Lung (tissue), 12 donors: Measurements from ENCODE around the gene COX17. TPM values are rescaled to one million over a fixed set of nuclear protein-coding genes. Genes with fewer than 3 reads are reported as not detected.
A peak's percentile ranks its signal among the peaks of the same experiment; 100 is the strongest.

Experiments used
- ATAC-seq: fragments of 200-7000 bp; cut with Tn5 transposase; one replicate; pipeline ENCODE4 v1.9.1; 2020; ENCODE audit warnings: moderate number of reproducible peaks; ENCODE audit not compliant: insufficient read depth, low FRiP score
- DNase-seq, 3 donors: peaks; one replicate each; pipeline ENCODE4 v3.0.0-alpha.2; 2013 to 2017
- H3K27ac ChIP-seq, 2 donors: one replicate each; pipeline ENCODE4 v1.5.1; 2013; ENCODE audit warnings: mild to moderate bottlenecking in 2 of 2, moderate library complexity in 2 of 2, control low read depth in 1 of 2, inconsistent platforms in 1 of 2, low read depth in 1 of 2, low read length in 1 of 2
- H3K27me3 ChIP-seq, 3 donors: one replicate each; pipeline ENCODE4 v1.5.1; 2013; ENCODE audit warnings: low read length in 2 of 3; ENCODE audit not compliant: control insufficient read depth in 3 of 3, insufficient read depth in 3 of 3
- H3K36me3 ChIP-seq, 4 donors: one replicate each; pipeline ENCODE4 v1.5.1; 2013; ENCODE audit warnings: low read length in 4 of 4, mild to moderate bottlenecking in 1 of 4, moderate library complexity in 1 of 4; ENCODE audit not compliant: control insufficient read depth in 4 of 4, insufficient read depth in 4 of 4
- H3K4me1 ChIP-seq, 5 donors: one replicate each; pipeline ENCODE4 v1.5.1; 2013; ENCODE audit warnings: low read length in 5 of 5, mild to moderate bottlenecking in 2 of 5, moderate library complexity in 1 of 5; ENCODE audit not compliant: control insufficient read depth in 5 of 5, insufficient read depth in 5 of 5
- H3K4me3 ChIP-seq: one replicate; pipeline ENCODE4 v1.5.1; 2013; ENCODE audit warnings: mild to moderate bottlenecking, control low read depth, moderate library complexity
- H3K9ac ChIP-seq, 2 donors: one replicate each; pipeline ENCODE4 v1.5.1; 2013; ENCODE audit warnings: low read length in 2 of 2, control low read depth in 1 of 2; ENCODE audit not compliant: insufficient read depth in 1 of 2
- H3K9me3 ChIP-seq, 4 donors: one replicate each; pipeline ENCODE4 v1.5.1; 2013; ENCODE audit warnings: low read length in 3 of 4, mild to moderate bottlenecking in 1 of 4, moderate library complexity in 1 of 4; ENCODE audit not compliant: control insufficient read depth in 4 of 4, insufficient read depth in 3 of 4
- WGBS, 2 donors: extraction: QIAGEN DNeasy Blood & Tissue Kit; methylation state at CpG; one replicate each; pipeline ENCODE4 v1.1.7; 2013; 5-methylcytosine and 5-hydroxymethylcytosine counted together
- polyA plus RNA-seq, 2 donors: library from polyadenylated mRNA; stranded (reverse); fragments of 200-250 nt; gene quantifications; one replicate each; pipeline ENCODE4 v1.2.1, GENCODE V29; 2013
- total RNA-seq, 2 donors: library from RNA; depleted of rRNA in 1 of 2; stranded (reverse); fragments of >200 nt in 1 of 2; gene quantifications; one replicate each; pipeline ENCODE4 v1.2.1, GENCODE V29; 2014 to 2021
- TF ChIP-seq, protein P1 (sequence below): IDR thresholded peaks from 2 replicates; pipeline ENCODE4 v1.5.1; 2012; ENCODE audit warnings: mild to moderate bottlenecking; ENCODE audit errors: control extremely low read depth, extremely low read depth
- donor health status: control.
- donor health status: control.
- donor health status: Bipolar disorder and iron deficiency.
- donor health status: healthy.
- donor health status: DM: yes; HTN: yes; CAD: no.

The COX17 gene
- total and polyA plus RNA-seq, 4 donors: 43.8 to 261 (median 78.3) TPM

GRCh38 chr3:119628816-119629445, 48.3 kb downstream of the COX17 start:
- Histone ChIP-seq H3K4me3 (no peak overlapping the region), H3K9me3 (no peaks in the 10 kb centered on the region), H3K9ac (no peak overlapping the region), H3K36me3 (no peaks in the 10 kb centered on the region), H3K27ac (peak overlapping the region in 1 of 2 donors; percentile 58), H3K4me1 (peaks cover 0 to 15% (median 0%) of the 10 kb centered on the region in 5 donors), H3K27me3 (no peaks in the 10 kb centered on the region)
- DNase-seq: no peak
- TF ChIP-seq, protein P1, sequence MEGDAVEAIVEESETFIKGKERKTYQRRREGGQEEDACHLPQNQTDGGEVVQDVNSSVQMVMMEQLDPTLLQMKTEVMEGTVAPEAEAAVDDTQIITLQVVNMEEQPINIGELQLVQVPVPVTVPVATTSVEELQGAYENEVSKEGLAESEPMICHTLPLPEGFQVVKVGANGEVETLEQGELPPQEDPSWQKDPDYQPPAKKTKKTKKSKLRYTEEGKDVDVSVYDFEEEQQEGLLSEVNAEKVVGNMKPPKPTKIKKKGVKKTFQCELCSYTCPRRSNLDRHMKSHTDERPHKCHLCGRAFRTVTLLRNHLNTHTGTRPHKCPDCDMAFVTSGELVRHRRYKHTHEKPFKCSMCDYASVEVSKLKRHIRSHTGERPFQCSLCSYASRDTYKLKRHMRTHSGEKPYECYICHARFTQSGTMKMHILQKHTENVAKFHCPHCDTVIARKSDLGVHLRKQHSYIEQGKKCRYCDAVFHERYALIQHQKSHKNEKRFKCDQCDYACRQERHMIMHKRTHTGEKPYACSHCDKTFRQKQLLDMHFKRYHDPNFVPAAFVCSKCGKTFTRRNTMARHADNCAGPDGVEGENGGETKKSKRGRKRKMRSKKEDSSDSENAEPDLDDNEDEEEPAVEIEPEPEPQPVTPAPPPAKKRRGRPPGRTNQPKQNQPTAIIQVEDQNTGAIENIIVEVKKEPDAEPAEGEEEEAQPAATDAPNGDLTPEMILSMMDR: no peak
- ATAC-seq: peak; percentile 51
- WGBS, 2 donors: 61 to 81% methylated on average over 1 of the region's 1 CpG

DNA sequence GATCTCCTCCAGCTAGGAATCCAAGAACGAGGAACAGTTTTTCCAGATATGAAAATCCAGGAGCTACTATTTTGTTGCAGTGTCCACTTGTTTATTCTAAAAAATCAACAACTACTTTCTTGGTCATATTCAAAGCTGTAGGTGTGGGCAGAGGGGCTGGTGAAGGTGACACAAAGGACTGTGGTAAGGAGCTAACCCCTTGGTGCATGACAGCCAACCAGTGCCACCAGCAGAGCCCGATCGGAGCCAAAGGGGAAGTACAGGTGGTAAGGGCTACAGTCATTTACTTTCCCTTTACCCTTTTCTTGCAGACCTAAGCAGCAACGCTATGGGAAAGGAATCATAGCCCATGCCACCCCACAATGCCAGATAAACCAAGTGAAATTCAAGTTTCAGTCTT, 48.8 kb downstream of the COX17 start:
- DNase-seq (no peak), ATAC-seq (no peak)
- Histone ChIP-seq H3K4me3 (no peak overlapping the region), H3K36me3 (no peaks in the 10 kb centered on the region), H3K9ac (no peak overlapping the region), H3K9me3 (no peaks in the 10 kb centered on the region), H3K27ac (peak overlapping the region in 1 of 2 donors; percentile 58), H3K4me1 (peaks cover 0 to 13% (median 0%) of the 10 kb centered on the region in 5 donors), H3K27me3 (no peaks in the 10 kb centered on the region)
- 44 to 75% methylated on average over 4 of the region's 4 CpGs for WGBS, 2 donors
- TF ChIP-seq, protein P1: no peak

- H3K27ac ChIP-seq: peak overlapping the region in 1 of 2 donors; percentile 57
- WGBS, 2 donors: 33 to 54% methylated on average over 8 of the region's 8 CpGs
- H3K36me3 ChIP-seq: no peaks in the 10 kb centered on the region
- no peak overlapping the region for H3K4me3 ChIP-seq
- ATAC-seq: no peak
- TF ChIP-seq, protein P1: no peak
- DNase-seq: no peak
- H3K4me1 ChIP-seq: peaks cover 0 to 13% (median 0%) of the 10 kb centered on the region in 5 donors
- H3K9me3 ChIP-seq: no peaks in the 10 kb centered on the region
- no peak overlapping the region for H3K9ac ChIP-seq
- no peaks in the 10 kb centered on the region for H3K27me3 ChIP-seq
Measured at GRCh38 chr3:119627461-119627860, 49.7 kb downstream of the COX17 start.
